Suppressor macrophage treated with lipopolysaccharide for 4 hours (primary cell): ENCODE results near the gene NEIL1.
A peak's percentile ranks its signal among the peaks of the same experiment; 100 is the strongest.
"Not testable (repeated sequence)": the region's sequence is repeated elsewhere in the genome, so short reads cannot be mapped to it uniquely, and the experiment has no call there.

Experiments used
- DNase-seq: peaks from one replicate; pipeline ENCODE4 v3.0.0-alpha.2; 2020

NEIL1 gene

GRCh38 chr15:75346796-75347221, at the start of gene NEIL1:
Gene NEIL1 (plus strand): TSS chr15:75347039. CDS start chr15:75348906, 1,867 bp downstream.
- DNase-seq, result peak; percentile 9

GRCh38 chr15:75298541-75299310, 48.1 kb upstream of the NEIL1 start:
- DNase-seq, result not testable (repeated sequence)

GRCh38 chr15:75299311-75299688, 47.5 kb upstream of the NEIL1 start:
- not testable (repeated sequence) for DNase-seq

DNA sequence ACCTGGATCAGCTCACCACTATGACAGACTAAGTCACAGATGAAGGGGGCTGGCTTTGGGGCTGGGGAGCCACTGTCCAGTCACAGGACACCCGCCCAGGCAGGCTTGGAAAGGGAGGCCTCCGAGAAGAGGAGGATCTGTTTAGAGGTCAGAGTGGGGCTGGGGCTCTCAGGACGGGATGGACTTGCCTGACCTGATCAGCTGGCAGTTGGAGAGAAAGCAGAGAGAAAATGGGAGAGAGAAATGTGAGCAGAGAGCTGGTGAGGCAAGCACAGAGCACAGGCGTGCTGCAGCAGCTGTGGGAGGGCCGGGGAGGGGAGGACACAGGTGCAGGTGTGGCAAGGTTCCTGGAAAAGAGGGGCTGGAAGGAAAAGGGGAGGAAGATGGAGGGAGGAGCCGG, 46.8 kb upstream of the NEIL1 start:
- not testable (repeated sequence) for DNase-seq

- DNase-seq, result no peak
These were observed 44.5 kb upstream of the NEIL1 start for GRCh38 chr15:75302318-75302717.

DNA sequence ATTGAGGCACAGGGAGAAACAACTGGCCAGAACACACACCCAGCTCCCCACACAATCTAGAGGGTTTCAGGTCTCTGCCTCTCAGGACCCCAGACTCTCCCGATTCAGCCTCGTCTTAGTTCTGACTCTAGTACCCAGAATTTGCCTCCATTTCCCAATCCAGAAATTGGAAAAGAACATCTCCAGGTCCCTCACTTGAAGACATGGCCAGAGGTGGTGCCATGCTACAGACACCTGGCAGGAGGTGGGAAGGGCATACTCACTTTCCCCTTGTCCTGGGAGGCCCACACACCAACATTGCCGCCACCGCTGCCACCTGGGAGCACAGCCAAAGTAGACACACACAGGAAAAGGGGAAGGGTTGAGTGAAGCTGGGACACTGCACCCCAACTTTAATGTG, 44.1 kb upstream of the NEIL1 start:
- not testable (repeated sequence) for DNase-seq

DNA sequence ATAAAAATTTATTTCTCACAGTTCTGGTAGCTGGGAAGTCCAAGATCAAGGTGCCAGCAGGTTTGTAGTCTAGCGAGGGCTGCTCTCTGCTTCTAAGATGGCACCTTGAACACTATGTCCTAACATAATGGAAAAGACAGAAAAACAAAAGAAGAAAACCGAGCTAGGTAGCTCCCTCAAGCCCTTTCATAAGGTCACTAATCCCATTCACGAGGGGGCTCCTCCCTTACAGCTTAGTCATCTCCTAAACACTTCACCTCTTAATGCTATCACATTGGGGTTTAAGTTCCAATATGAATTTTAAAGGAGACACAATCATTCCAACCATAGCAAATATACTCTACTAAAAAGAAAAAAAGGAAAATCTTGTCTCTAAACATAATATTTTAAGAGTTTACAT, 40.7 kb upstream of the NEIL1 start:
- DNase-seq, result no peak

- DNase-seq, result peak; percentile 2
These were observed 39.0 kb upstream of the NEIL1 start for GRCh38 chr15:75307778-75308390.

- DNase-seq, result no peak
These were observed 37.1 kb upstream of the NEIL1 start for GRCh38 chr15:75309711-75310110.

DNA sequence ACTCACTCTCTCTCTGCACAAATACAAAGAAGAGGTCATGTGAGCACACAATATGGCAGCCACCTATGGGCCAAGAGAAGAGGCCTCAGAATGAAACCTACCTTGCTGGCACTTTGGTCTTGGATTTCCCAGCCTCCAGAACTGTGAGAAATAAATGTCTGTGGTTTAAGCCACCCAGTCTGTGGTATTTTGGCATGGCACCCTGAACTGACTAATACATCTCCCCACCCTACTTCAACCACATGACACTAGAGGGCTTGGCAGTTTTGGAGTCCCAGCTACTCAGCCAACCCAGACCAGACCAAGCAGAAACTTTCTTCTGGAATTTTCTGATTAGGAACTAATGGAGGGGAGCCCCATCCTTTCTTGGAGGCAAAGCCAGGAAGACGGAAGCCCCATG, 34.3 kb upstream of the NEIL1 start:
- not testable (repeated sequence) for DNase-seq

DNA sequence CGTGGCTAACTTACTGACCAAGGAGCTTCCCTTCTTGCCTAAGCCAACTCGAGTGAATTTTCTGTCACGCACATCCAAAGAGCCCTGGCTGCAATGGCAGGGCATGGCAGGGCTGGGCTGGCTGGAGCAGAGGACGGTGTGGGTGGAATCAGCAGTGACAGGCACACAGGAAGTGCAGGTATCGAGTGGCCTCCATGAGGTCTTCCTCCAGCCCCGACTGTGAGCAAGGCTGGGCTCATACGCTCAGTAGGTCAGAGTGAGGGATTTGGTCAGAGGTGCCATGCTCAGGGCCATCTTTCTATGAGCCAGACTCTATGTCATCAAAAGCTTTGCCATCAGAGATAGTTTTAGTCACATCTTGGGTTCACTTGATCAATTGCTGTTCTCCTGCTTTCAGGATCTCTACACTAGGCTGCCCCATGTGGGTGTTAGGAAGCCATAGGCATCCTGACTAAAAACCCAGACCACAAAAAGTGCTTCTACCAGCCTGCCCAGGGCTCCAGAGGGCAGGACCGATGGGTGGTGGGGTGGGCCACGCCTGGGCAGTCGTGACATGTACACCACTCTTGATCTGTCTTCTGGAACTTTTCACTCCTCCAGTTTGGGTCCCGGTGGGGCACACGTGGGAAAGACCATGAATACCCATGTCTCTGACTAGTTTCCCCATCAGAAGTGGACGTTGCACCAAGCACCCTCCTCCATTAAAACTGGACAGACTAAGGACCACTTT, 33.6 kb upstream of the NEIL1 start:
- no peak for DNase-seq

- no peak for DNase-seq
These were observed 32.1 kb upstream of the NEIL1 start for GRCh38 chr15:75314552-75315290.

GRCh38 chr15:75319231-75319897, 27.5 kb upstream of the NEIL1 start:
- not testable (repeated sequence) for DNase-seq

DNA sequence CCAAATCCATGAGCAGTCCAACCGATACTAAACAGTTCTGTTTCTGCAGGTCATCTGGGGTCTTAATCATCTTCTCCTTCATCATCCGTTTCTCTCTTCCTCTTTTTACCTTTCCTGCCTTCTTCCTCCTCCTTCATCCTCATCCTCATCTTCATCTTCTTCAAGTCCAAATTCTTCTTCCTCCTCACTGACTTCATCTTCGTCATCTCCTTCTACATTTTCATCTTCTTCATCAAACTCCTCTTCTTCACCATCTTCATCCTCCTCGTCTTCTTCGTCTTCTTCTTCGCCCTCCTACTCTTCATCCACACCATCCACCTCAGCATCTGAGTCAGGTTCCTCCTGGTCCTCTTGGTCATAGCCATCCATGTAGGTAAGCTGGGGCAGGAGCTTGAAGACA, 25.1 kb upstream of the NEIL1 start:
- no peak for DNase-seq

GRCh38 chr15:75325922-75326321, 20.9 kb upstream of the NEIL1 start:
- DNase-seq, result no peak

GRCh38 chr15:75327005-75327404, 19.8 kb upstream of the NEIL1 start:
- no peak for DNase-seq

DNA sequence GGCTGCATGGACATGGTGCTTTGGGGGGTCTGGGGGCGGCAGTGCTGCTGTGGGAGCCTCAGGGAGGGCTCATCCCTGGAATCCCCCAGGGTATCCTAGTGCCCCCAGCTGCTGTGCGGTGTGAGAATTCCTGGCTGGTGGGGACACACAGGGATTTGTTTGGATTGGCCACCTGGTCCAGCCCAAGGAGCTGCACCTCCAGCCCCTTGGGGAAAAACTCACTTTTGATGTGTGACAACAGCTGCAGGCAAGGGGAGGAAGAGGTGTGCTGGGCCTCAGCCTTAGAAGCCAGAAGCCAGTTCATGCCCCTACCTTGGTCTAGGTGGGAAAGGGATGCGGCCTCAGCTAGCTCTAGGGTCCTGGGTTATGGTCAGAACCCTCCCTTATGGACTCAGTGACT, 19.3 kb upstream of the NEIL1 start:
- no peak for DNase-seq

- DNase-seq, result no peak
These were observed 18.1 kb upstream of the NEIL1 start for GRCh38 chr15:75328493-75329314.

DNA sequence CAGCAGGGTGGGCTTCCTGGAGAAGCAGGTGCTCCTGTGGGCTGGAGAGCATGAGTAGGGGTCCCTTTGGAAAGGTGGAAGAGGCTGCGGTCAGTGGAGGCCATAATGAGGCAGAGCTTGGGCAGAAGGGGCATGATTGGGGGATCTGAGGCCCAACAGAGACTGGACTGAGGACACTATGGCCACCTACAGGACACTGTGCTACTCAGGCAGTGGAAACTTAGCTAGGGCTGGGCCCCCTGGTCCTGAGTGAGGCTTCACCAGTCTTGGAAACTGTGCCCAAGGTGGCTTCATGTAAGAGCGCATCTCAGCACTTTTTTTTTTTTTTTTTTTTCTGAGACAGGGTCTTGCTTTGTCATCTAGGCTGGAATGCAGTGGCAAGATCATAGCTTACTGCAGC, 17.3 kb upstream of the NEIL1 start:
- no peak for DNase-seq

GRCh38 chr15:75332093-75332492, 14.7 kb upstream of the NEIL1 start:
- DNase-seq, result not testable (repeated sequence)

GRCh38 chr15:75333654-75334419, 13.0 kb upstream of the NEIL1 start:
- DNase-seq, result not testable (repeated sequence)
